ENCODE data around the gene MGRN1. TPM values are rescaled to one million over a fixed set of nuclear protein-coding genes. Genes with fewer than 3 reads are reported as not detected.
A peak's percentile ranks its signal among the peaks of the same experiment; 100 is the strongest.
"Not testable (repeated sequence)": the region's sequence is repeated elsewhere in the genome, so short reads cannot be mapped to it uniquely, and the experiment has no call there.

Gene MGRN1
- total and polyA plus RNA-seq, 2 donors (not counting 1 experiment from before 2014, with no cell fraction given): 22.7 to 89.2 TPM

DNA sequence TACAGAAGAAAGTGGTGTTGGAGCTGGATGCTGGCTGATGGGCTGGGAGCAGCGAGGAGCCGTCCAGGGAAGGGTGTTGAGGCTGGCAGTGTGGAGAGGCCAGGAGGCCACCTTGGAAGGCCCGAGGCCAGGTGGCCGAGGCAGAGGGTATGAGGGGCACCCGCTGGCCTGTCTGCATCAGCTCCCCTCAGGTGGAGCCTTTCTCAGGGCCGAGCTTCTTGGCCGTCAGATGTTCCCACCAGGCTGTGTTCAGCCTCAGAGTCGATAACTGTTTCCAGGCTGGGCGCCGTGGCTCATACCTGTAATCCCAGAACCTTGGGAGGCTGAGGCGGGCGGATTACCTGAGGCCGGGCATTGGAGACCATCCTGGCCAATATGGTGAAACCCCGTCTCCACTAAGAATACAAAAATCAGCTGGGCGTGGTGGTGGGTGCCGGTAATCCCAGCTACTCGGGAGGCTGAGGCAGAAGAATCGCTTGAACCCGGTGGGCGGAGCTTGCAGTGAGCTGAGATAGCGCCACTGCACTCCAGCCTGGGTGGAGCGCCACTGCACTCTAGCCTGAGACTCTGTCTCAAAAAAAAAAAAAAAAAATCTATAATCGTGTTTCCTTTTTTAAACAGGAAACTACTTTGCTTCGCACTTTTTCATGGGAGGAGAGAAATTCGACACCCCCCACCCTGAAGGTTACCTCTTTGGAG is 25.3 kb downstream of the MGRN1 start:
- Mint-ChIP-seq H3K27me3 (no peaks in the 10 kb centered on the region), H3K4me1 (peaks cover 23% of the 10 kb centered on the region), H3K4me3 (no peak overlapping the region), H3K9me3 (ENCODE audit: insufficient read depth) (no peaks in the 10 kb centered on the region), H3K27ac (no peak overlapping the region)
- no peaks in the 10 kb centered on the region for H3K27me3 ChIP-seq (replicated peaks in 1 of 4; ENCODE audit: control extremely low read depth in 1 of 4, control insufficient read depth in 3 of 4, insufficient read depth in 4 of 4, low read length in 3 of 4)
- no peak overlapping the region for H3K4me2 ChIP-seq (replicated peaks; ENCODE audit: low read depth, low read length, poor library complexity, severe bottlenecking)
- peaks cover 0 to 4% (median 0%) of the 10 kb centered on the region in 3 donors for H3K9me3 ChIP-seq (ENCODE audit: control extremely low read depth in 1 of 3, control insufficient read depth in 2 of 3, insufficient read depth in 1 of 3, low read length in 2 of 3)
- ChIA-PET CTCF (interaction anchor here (0.5 to 1.6 kb wide), 8 partner anchors 11 to 695 kb away, joined by 3 to 6 read pairs (median 4); partner anchors contain the start of gene HMOX2), POLR2A (interaction anchor here (0.7 kb wide), 1 partner anchor 182 kb away, joined by 5 read pairs; no protein-coding TSS in a partner anchor)
- peaks cover 59% of the 10 kb centered on the region for H3K79me2 ChIP-seq (ENCODE audit: control insufficient read depth, insufficient read depth, low read length)
- H3K36me3 ChIP-seq (replicated peaks in 1 of 2; ENCODE audit: control extremely low read depth in 1 of 2, control insufficient read depth in 1 of 2, extremely low read depth in 1 of 2, insufficient read depth in 2 of 2, low read length in 1 of 2): peaks cover 0 to 37% of the 10 kb centered on the region in 2 experiments
- no peak overlapping the region for H3K9ac ChIP-seq (ENCODE audit: low read length)
- peaks cover 0 to 20% of the 10 kb centered on the region in 2 donors for H3K4me1 ChIP-seq (ENCODE audit: control insufficient read depth in 2 of 2, insufficient read depth in 2 of 2, low read length in 2 of 2)
- H3K27ac ChIP-seq (ENCODE audit: low read length in 2 of 2): no peak overlapping the region
- intact Hi-C loops (cut with micrococcal nuclease): loop anchor here (2.0 kb wide), 1 partner anchor 25 kb away; the partner anchor contains the start of gene MGRN1
- no peak overlapping the region for H2AFZ ChIP-seq (ENCODE audit: insufficient read depth, low read depth, low read length, poor library complexity, severe bottlenecking)
- no peak for DNase-seq
- WGBS (ENCODE audit: insufficient coverage): 97% methylated on average over 21 of the region's 25 CpGs
- ATAC-seq (ENCODE audit: low read depth): no peak
- H3K4me3 ChIP-seq (ENCODE audit: control extremely low read depth in 1 of 5, extremely low read depth in 1 of 5, insufficient read depth in 1 of 5, low read depth in 2 of 5, low read length in 4 of 5): no peak overlapping the region
- H4K20me1 ChIP-seq (ENCODE audit: control insufficient read depth, insufficient read depth, low read length, poor library complexity, severe bottlenecking): peaks cover 78% of the 10 kb centered on the region
- TF ChIP-seq EZH2 (IDR thresholded peaks at IDR 0.05; ENCODE audit: borderline replicate concordance, insufficient read depth, low read depth, low read length, poor library complexity, severe bottlenecking): no peak

DNA sequence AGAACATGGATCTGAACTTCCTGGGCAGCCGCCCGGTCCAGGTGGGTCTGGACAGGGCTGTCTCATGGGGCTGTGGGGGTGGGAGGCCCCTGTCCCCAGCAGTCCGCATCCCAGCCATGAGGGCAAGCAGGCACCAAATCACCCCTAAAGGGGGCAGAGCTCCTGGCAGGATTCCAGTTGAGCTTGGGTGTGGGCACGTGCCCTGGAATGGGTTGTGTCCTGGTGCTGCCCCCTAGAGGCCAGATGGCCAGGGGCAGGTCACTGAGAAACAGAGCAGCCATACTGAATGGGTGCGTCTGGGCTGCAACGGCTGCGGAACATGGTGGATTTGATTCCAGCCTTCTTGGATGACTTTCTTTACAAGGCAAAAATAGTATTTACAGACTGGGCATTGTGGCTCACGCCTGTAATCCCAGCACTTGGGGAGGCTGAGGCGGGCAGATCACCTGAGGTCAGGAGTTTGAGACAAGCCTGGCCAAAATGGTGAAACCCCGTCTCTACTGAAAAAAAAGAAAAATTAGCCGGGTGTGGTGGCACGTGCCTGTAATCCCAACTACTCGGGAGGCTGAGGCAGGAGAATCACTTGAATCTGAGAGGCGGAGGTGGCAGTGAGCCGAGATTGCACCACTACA is 25.9 kb downstream of the MGRN1 start:
- CTCF ChIA-PET: interaction anchor here (1.0 to 1.6 kb wide), 5 partner anchors 34 to 175 kb away, joined by 3 to 6 read pairs (median 4); partner anchors contain the start of gene HMOX2
- not testable (repeated sequence) for H3K27me3 ChIP-seq (replicated peaks in 1 of 4; ENCODE audit: control extremely low read depth in 1 of 4, control insufficient read depth in 3 of 4, insufficient read depth in 4 of 4, low read length in 3 of 4); H3K27me3 Mint-ChIP-seq; H3K27ac ChIP-seq (ENCODE audit: low read length in 2 of 2); H3K9ac ChIP-seq (ENCODE audit: low read length); H3K27ac Mint-ChIP-seq; H3K4me3 Mint-ChIP-seq; H3K4me3 ChIP-seq (ENCODE audit: control extremely low read depth in 1 of 5, extremely low read depth in 1 of 5, insufficient read depth in 1 of 5, low read depth in 2 of 5, low read length in 4 of 5); H2AFZ ChIP-seq (ENCODE audit: insufficient read depth, low read depth, low read length, poor library complexity, severe bottlenecking); H3K9me3 Mint-ChIP-seq (ENCODE audit: insufficient read depth); H3K4me2 ChIP-seq (replicated peaks; ENCODE audit: low read depth, low read length, poor library complexity, severe bottlenecking); H3K9me3 ChIP-seq (ENCODE audit: control extremely low read depth in 1 of 3, control insufficient read depth in 2 of 3, insufficient read depth in 1 of 3, low read length in 2 of 3)
- H3K36me3 ChIP-seq (replicated peaks in 1 of 2; ENCODE audit: control extremely low read depth in 1 of 2, control insufficient read depth in 1 of 2, extremely low read depth in 1 of 2, insufficient read depth in 2 of 2, low read length in 1 of 2): peaks cover 0 to 40% of the 10 kb centered on the region in 2 experiments
- WGBS (ENCODE audit: insufficient coverage): 92% methylated on average over 14 of the region's 15 CpGs
- ATAC-seq (ENCODE audit: low read depth) (peak; percentile 46), DNase-seq (peak; percentile 80)
- peaks cover 0 to 20% of the 10 kb centered on the region in 2 donors for H3K4me1 ChIP-seq (ENCODE audit: control insufficient read depth in 2 of 2, insufficient read depth in 2 of 2, low read length in 2 of 2)
- H4K20me1 ChIP-seq (ENCODE audit: control insufficient read depth, insufficient read depth, low read length, poor library complexity, severe bottlenecking): peaks cover 78% of the 10 kb centered on the region
- POLR2A ChIA-PET: interaction anchor here (0.7 kb wide), 1 partner anchor 11 kb away, joined by 3 read pairs; no protein-coding TSS in a partner anchor
- H3K79me2 ChIP-seq (ENCODE audit: control insufficient read depth, insufficient read depth, low read length): peaks cover 53% of the 10 kb centered on the region
- peak; percentile 88 for TF ChIP-seq CTCF (IDR thresholded peaks at IDR 0.05)
- intact Hi-C loops (cut with micrococcal nuclease): loop anchor here (2.0 kb wide), 1 partner anchor 26 kb away; the partner anchor contains the start of gene MGRN1
- peaks cover 23% of the 10 kb centered on the region for H3K4me1 Mint-ChIP-seq

All from B cell (primary cell).